Neuronal stem cell (in vitro differentiated cells): ENCODE results near the gene MMP8.
"Not testable (repeated sequence)": the region's sequence is repeated elsewhere in the genome, so short reads cannot be mapped to it uniquely, and the experiment has no call there.

Experiments used
- DNase-seq: peaks from one replicate; pipeline ENCODE4 v3.0.0-alpha.2; 2013; ENCODE audit warnings: low spot score
- H2AFZ ChIP-seq: one replicate; pipeline ENCODE4 v1.6.1; 2013; ENCODE audit warnings: mild to moderate bottlenecking, low read length, inconsistent platforms
- H2AK5ac ChIP-seq: 2 replicates; pipeline ENCODE4 v1.6.1; 2013; ENCODE audit warnings: low read depth, mild to moderate bottlenecking, inconsistent platforms, low read length, moderate library complexity, mixed read lengths
- H2BK120ac ChIP-seq: 2 replicates; pipeline ENCODE4 v1.6.1; 2013; ENCODE audit warnings: low read depth, mild to moderate bottlenecking, inconsistent platforms, low read length, moderate library complexity, mixed read lengths
- H2BK12ac ChIP-seq: one replicate; pipeline ENCODE4 v1.6.1; 2013; ENCODE audit warnings: low read length, inconsistent platforms
- H2BK15ac ChIP-seq: 2 replicates; pipeline ENCODE4 v1.6.1; 2013; ENCODE audit warnings: mild to moderate bottlenecking, low read length, inconsistent platforms, mixed read lengths
- H2BK5ac ChIP-seq: one replicate; pipeline ENCODE4 v1.6.1; 2013; ENCODE audit warnings: inconsistent platforms, mild to moderate bottlenecking, low read length, moderate library complexity
- H3K14ac ChIP-seq: one replicate; pipeline ENCODE4 v1.6.1; 2013; ENCODE audit warnings: low read length, inconsistent platforms
- H3K18ac ChIP-seq: 2 replicates; pipeline ENCODE4 v1.6.1; 2013; ENCODE audit warnings: low read length, inconsistent platforms
- H3K23ac ChIP-seq: 2 replicates; pipeline ENCODE4 v1.6.1; 2013; ENCODE audit warnings: low read depth, mild to moderate bottlenecking, mixed read lengths, low read length, inconsistent platforms; ENCODE audit not compliant: poor library complexity
- H3K27ac ChIP-seq: replicated peaks from 3 replicates; pipeline ENCODE4 v1.5.1; 2013; ENCODE audit warnings: low read length, inconsistent platforms
- H3K27me3 ChIP-seq, 3 experiments: 2 replicates each; pipeline ENCODE4 v1.6.1; 2013; ENCODE audit warnings: low read length in 3 of 3, mild to moderate bottlenecking in 2 of 3, inconsistent platforms in 1 of 3, low read depth in 1 of 3, mixed read lengths in 1 of 3, moderate library complexity in 1 of 3; ENCODE audit not compliant: control insufficient read depth in 3 of 3, insufficient read depth in 3 of 3
- H3K36me3 ChIP-seq, 2 donors: replicated peaks in 1 of 2; 2 replicates each; pipeline ENCODE4 v1.6.1; 2013; ENCODE audit warnings: low read length in 2 of 2; ENCODE audit not compliant: control insufficient read depth in 2 of 2, insufficient read depth in 2 of 2
- H3K4ac ChIP-seq: 2 replicates; pipeline ENCODE4 v1.6.1; 2013; ENCODE audit warnings: inconsistent platforms, mild to moderate bottlenecking, low read length, moderate library complexity
- H3K4me1 ChIP-seq, 2 donors: 1 replicate in 1 of 2; 2 replicates in 1 of 2; pipeline ENCODE4 v1.6.1; 2013; ENCODE audit warnings: low read length in 2 of 2, low read depth in 1 of 2; ENCODE audit not compliant: control insufficient read depth in 2 of 2, insufficient read depth in 1 of 2
- H3K4me2 ChIP-seq: one replicate; pipeline ENCODE4 v1.6.1; 2013; ENCODE audit warnings: mild to moderate bottlenecking, low read length, inconsistent platforms; ENCODE audit not compliant: insufficient read depth, poor library complexity, severe bottlenecking
- H3K4me3 ChIP-seq, 2 donors: 2 replicates each; pipeline ENCODE4 v1.5.1; 2013; ENCODE audit warnings: low read length in 2 of 2, mild to moderate bottlenecking in 2 of 2, inconsistent platforms in 1 of 2, moderate library complexity in 1 of 2
- H3K79me1 ChIP-seq: one replicate; pipeline ENCODE4 v1.6.1; 2013; ENCODE audit warnings: low read depth, mild to moderate bottlenecking, inconsistent platforms, low read length, moderate library complexity
- H3K9ac ChIP-seq: one replicate; pipeline ENCODE4 v1.6.1; 2013; ENCODE audit warnings: mild to moderate bottlenecking, low read depth, low read length, inconsistent platforms; ENCODE audit not compliant: poor library complexity
- H3K9me3 ChIP-seq, 2 donors: replicated peaks in 1 of 2; 2 replicates each; pipeline versions ENCODE3 to v1.6.1; 2013; ENCODE audit warnings: low read length in 2 of 2, mild to moderate bottlenecking in 2 of 2, inconsistent platforms in 1 of 2, low read depth in 1 of 2, mixed read lengths in 1 of 2, moderate library complexity in 1 of 2; ENCODE audit not compliant: control insufficient read depth in 2 of 2, insufficient read depth in 1 of 2
- H4K8ac ChIP-seq: one replicate; pipeline ENCODE4 v1.6.1; 2013; ENCODE audit warnings: low read depth, mild to moderate bottlenecking, inconsistent platforms, low read length, moderate library complexity
- H4K91ac ChIP-seq: one replicate; pipeline ENCODE4 v1.6.1; 2013; ENCODE audit warnings: low read length, low read depth, mild to moderate bottlenecking, inconsistent platforms; ENCODE audit not compliant: poor library complexity
- WGBS, 2 donors: extraction: QIAGEN DNeasy Blood & Tissue Kit; methylation state at CpG; one replicate each; pipeline ENCODE4 v1.1.7; 2013; ENCODE audit warnings: missing lambda C conversion rate in 2 of 2, mixed read lengths in 1 of 2; ENCODE audit not compliant: insufficient read length in 2 of 2, insufficient replicate concordance in 1 of 2; ENCODE audit errors: extremely low coverage in 2 of 2; 5-methylcytosine and 5-hydroxymethylcytosine counted together

Gene MMP8

GRCh38 chr11:102749101-102749722 is 24.5 kb upstream of the MMP8 start:
- DNase-seq: no peak
- Histone ChIP-seq H2BK15ac (no peak overlapping the region), H2BK5ac (no peak overlapping the region), H3K4me1 (peaks cover 0 to 4% of the 10 kb centered on the region in 2 donors), H4K91ac (no peak overlapping the region), H3K27ac (no peak overlapping the region), H3K23ac (no peak overlapping the region), H3K14ac (no peak overlapping the region), H3K9ac (no peak overlapping the region), H3K4ac (no peak overlapping the region), H4K8ac (no peak overlapping the region), H3K27me3 (no peaks in the 10 kb centered on the region), H2BK120ac (no peak overlapping the region), H2AFZ (no peak overlapping the region), H3K4me3 (no peak overlapping the region), H3K36me3 (no peaks in the 10 kb centered on the region), H3K9me3 (no peaks in the 10 kb centered on the region), H3K4me2 (no peak overlapping the region), H3K79me1 (no peaks in the 10 kb centered on the region), H3K18ac (no peak overlapping the region), H2AK5ac (no peak overlapping the region), H2BK12ac (no peak overlapping the region)

- not testable (repeated sequence) for H3K4me1 ChIP-seq, H3K27me3 ChIP-seq, H2BK5ac ChIP-seq, H3K4me3 ChIP-seq, H3K9me3 ChIP-seq, H2BK120ac ChIP-seq, H3K36me3 ChIP-seq, DNase-seq, H3K27ac ChIP-seq, H3K23ac ChIP-seq, H4K91ac ChIP-seq, H2BK12ac ChIP-seq, H3K14ac ChIP-seq, H3K4ac ChIP-seq, H2AFZ ChIP-seq, H3K4me2 ChIP-seq, H2BK15ac ChIP-seq, H3K18ac ChIP-seq, H3K9ac ChIP-seq, H3K79me1 ChIP-seq, H2AK5ac ChIP-seq, H4K8ac ChIP-seq
- WGBS, 2 donors: no CpG with 5 or more reads among the region's 32 CpGs
Measured at GRCh38 chr11:102746746-102747578, 22.2 kb upstream of the MMP8 start.

GRCh38 chr11:102734650-102735049 is 9.9 kb upstream of the MMP8 start:
- Histone ChIP-seq H3K18ac (no peak overlapping the region), H2AK5ac (no peak overlapping the region), H3K14ac (no peak overlapping the region), H2BK15ac (no peak overlapping the region), H2BK5ac (no peak overlapping the region), H3K27ac (no peak overlapping the region), H3K9ac (no peak overlapping the region), H3K36me3 (peaks cover 0 to 2% of the 10 kb centered on the region in 2 donors), H4K91ac (no peak overlapping the region), H2BK120ac (no peak overlapping the region), H2BK12ac (no peak overlapping the region), H3K79me1 (peaks cover 3% of the 10 kb centered on the region), H3K9me3 (peaks cover 0 to 2% of the 10 kb centered on the region in 2 donors), H2AFZ (no peak overlapping the region), H3K23ac (no peak overlapping the region), H3K4me3 (no peak overlapping the region), H3K4ac (no peak overlapping the region), H4K8ac (no peak overlapping the region), H3K4me2 (no peak overlapping the region), H3K27me3 (no peaks in the 10 kb centered on the region), H3K4me1 (peaks cover 0 to 1% of the 10 kb centered on the region in 2 donors)
- no peak for DNase-seq

GRCh38 chr11:102733232-102733875 is 8.6 kb upstream of the MMP8 start:
- Histone ChIP-seq H3K9ac (no peak overlapping the region), H3K14ac (no peak overlapping the region), H2BK15ac (no peak overlapping the region), H4K91ac (no peak overlapping the region), H2AK5ac (no peak overlapping the region), H3K4me2 (no peak overlapping the region), H3K23ac (no peak overlapping the region), H3K4ac (no peak overlapping the region), H3K9me3 (peaks cover 0 to 2% of the 10 kb centered on the region in 2 donors), H2BK120ac (no peak overlapping the region), H2AFZ (no peak overlapping the region), H3K79me1 (peaks cover 3% of the 10 kb centered on the region), H3K27ac (no peak overlapping the region), H2BK12ac (no peak overlapping the region), H2BK5ac (no peak overlapping the region), H3K27me3 (no peaks in the 10 kb centered on the region), H3K36me3 (peaks cover 0 to 2% of the 10 kb centered on the region in 2 donors), H4K8ac (no peak overlapping the region), H3K4me1 (peaks cover 0 to 1% of the 10 kb centered on the region in 2 donors), H3K4me3 (no peak overlapping the region), H3K18ac (no peak overlapping the region)
- no CpG with 5 or more reads among the region's 8 CpGs for WGBS, 2 donors
- peak; percentile 59 for DNase-seq
